ENCODE data around the gene GCLM.
A peak's percentile ranks its signal among the peaks of the same experiment; 100 is the strongest.
"Not testable (repeated sequence)": the region's sequence is repeated elsewhere in the genome, so short reads cannot be mapped to it uniquely, and the experiment has no call there.

The GCLM gene

GRCh38 chr1:93909146-93910050 lies at the start of gene GCLM:
GCLM (minus strand) TSS chr1:93909430; CDS start chr1:93909163, 267 bp downstream.
- DNase-seq = peak; percentile 92 to 93

GRCh38 chr1:93958726-93959100 lies 49.5 kb upstream of the GCLM start:
- DNase-seq = no peak

DNA sequence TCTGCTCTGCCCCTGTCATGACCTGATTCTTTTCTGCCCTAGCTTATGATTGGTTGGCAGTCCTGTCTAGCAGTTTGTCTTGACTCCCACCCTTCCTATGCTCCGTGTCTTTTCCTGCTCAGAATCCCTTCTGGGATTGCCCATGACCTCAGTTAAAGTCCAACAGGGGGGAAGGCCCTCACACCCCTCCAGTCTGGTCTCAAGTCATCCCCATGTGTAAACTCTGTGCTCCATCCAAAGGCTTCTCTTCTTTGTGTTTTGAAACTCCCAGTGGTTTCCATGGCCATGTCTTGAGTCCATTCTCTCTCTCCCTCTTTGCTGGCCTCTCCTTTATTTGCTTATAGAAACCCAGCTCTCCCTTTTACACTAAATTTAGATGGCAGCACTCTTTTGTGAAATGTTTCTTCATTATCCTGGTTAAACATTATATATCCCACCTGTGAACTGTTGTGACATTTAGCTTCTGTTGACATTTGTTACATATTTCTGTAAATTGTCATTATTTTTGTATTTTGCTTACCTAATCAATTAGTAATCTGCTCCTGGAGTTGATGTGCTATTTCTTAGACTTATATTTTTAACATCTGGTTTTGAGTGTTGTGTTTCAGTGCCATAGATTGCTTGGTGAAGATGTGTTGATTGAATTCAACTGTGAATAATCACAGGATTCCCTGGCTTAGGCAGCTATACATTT lies 48.9 kb upstream of the GCLM start:
- no peak for DNase-seq

DNA sequence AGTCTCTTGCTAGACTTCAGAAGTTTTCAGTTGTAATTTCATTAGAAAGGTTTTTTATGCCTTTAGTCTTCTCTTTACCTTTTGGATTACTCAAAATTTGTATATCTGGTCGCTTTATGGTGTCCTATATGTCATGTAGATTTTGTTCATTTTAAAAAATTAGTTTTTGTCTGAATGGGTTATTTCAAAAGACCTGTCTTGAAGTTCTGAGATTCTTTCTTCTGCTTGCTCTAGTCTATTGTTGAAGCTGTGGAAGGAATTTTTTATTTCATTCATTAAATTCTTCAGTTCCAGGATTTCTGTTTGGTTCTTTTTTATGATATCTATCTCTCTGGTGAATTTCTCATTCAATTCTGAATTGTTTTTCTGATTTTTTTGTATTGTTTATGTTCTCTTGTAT lies 46.5 kb upstream of the GCLM start:
- DNase-seq = no peak

GRCh38 chr1:93947002-93947686 lies 37.9 kb upstream of the GCLM start:
- DNase-seq = not testable (repeated sequence)

- no peak for DNase-seq
Observed at GRCh38 chr1:93938461-93939145, 29.4 kb upstream of the GCLM start.

GRCh38 chr1:93937997-93938396 lies 28.8 kb upstream of the GCLM start:
- no peak for DNase-seq

GRCh38 chr1:93925206-93925605 lies 16.0 kb upstream of the GCLM start:
- DNase-seq = no peak

DNA sequence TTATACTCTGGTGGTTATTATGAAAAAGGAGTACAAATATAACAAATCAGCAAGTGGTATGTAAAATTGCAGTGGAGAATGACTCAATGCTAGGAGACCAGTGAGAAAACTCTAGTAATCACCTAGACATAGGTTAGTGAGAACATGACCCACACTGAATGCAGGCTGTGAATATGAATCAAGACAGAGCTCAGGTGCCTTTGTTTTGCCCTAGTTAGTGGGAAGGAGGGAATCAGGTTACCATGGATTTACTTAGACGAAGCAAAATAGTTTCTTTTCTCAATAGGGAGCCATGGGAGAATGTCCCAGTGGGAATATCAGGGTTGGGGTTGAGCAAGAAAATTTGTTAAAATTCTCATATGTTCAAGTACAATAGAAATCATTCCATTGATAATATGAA lies 10.6 kb upstream of the GCLM start:
- no peak for DNase-seq

GRCh38 chr1:93917302-93917701 lies 8.1 kb upstream of the GCLM start:
- no peak for DNase-seq

DNA sequence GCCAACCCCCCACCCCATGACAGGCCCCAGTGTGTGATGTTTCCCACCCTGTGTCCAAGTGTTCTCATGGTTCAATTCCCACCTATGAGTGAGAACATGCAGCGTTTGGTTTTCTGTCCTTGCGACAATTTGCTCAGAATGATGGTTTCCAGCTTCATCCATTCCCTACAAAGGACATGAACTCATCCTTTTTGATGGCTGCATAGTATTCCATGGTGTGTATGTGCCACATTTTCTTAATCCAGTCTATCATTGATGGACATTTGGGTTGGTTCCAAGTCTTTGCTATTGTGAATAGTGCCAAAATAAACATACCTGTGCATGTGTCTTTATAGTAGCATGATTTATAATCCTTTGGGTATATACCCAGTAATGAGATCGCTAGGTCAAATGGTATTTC lies 1.6 kb upstream of the GCLM start:
- not testable (repeated sequence) for DNase-seq

GRCh38 chr1:93910305-93910704 lies 1.1 kb upstream of the GCLM start:
- no peak for DNase-seq

GRCh38 chr1:93908394-93909145 lies 660 bp downstream of the GCLM start:
- peak; percentile 49 to 54 for DNase-seq

- DNase-seq = no peak
Observed at GRCh38 chr1:93907718-93908117, 1.5 kb downstream of the GCLM start.

GRCh38 chr1:93906480-93906879 lies 2.8 kb downstream of the GCLM start:
- no peak for DNase-seq

DNA sequence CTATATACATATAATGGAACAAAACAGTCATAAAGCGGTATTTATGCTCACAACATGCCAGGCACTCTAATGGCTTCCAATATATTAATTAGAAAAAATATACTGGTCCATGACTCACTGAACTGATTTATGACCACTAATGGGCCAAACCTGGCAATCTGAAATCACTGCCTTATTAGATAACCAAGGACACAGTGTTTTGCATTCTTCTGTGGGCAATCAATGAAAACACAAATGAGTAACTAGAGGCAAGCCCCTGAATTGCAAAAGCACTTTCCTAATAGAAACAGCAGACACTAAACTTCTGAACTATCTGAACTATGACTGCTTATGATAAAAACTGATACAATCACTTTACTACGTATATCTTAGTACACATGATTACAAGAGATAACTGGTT lies 3.5 kb downstream of the GCLM start:
- DNase-seq = no peak

DNA sequence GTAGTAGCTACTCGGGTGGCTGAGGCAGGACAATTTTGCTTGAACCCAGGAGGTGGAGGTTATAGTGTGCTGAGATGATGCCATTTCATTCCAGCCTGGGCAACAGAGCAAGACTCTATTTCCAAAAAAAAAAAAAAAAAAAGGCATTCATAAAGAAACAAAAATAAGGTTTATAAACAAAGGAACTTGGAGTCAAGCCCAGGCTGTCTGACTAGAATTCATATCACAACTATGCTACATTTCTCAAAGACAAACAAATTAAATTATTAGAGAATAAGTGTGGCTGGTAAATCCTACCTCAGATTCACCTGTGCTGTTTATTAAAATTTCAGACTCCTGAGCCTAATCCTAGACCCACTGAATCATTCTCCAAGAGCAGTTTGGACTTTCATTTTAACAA lies 4.2 kb downstream of the GCLM start:
- DNase-seq = no peak

DNA sequence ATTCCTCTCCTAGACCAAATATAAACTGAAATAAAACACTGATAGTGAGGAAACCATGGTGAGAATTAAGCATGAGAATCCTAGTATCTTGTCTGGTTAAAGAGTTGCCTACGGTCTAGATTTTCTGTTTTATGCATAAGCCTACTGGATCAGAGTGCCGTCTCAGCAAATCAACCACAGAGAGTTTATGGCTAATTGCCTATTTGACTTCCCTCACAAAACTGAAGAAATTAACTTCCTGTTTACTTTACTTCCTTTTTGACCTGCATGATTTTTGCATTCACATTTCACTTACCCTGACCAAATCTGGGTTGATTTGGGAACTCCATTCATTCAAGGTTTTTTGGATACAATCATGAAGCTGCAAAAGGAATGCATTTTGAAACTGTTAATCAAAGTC lies 5.0 kb downstream of the GCLM start:
- no peak for DNase-seq

- no peak for DNase-seq
Observed at GRCh38 chr1:93900723-93901504, 8.3 kb downstream of the GCLM start.

GRCh38 chr1:93899543-93900207 lies 9.6 kb downstream of the GCLM start:
- no peak for DNase-seq

GRCh38 chr1:93888900-93889299 lies 20.3 kb downstream of the GCLM start:
- no peak for DNase-seq
